ENCODE results near the gene LTB4R. TPM values are rescaled to one million over a fixed set of nuclear protein-coding genes. Genes with fewer than 3 reads are reported as not detected.

The LTB4R gene
- total RNA-seq, 1 experiment from 2014 or later: 10.3 TPM

- H4K20me1 ChIP-seq (ENCODE audit: insufficient read depth): no peaks in the 10 kb centered on the region
- POLR2A ChIA-PET (ENCODE audit: unreplicated experiment): interaction anchor here (0.5 to 0.7 kb wide), 2 partner anchors 28 to 90 kb away, joined by 3 to 5 read pairs; partner anchors contain the start of gene CIDEB
- H3K4me2 ChIP-seq: no peak overlapping the region
- no peaks in the 10 kb centered on the region for H3K79me2 ChIP-seq (ENCODE audit: low read depth)
- peaks cover 3% of the 10 kb centered on the region; the same call in 1 of the 2 replicates for H3K4me1 ChIP-seq (replicated peaks; ENCODE audit: insufficient read depth)
- H3K9me3 ChIP-seq (ENCODE audit: insufficient read depth, low read depth): no peaks in the 10 kb centered on the region
- no peak for DNase-seq
- TF ChIP-seq, protein P1, sequence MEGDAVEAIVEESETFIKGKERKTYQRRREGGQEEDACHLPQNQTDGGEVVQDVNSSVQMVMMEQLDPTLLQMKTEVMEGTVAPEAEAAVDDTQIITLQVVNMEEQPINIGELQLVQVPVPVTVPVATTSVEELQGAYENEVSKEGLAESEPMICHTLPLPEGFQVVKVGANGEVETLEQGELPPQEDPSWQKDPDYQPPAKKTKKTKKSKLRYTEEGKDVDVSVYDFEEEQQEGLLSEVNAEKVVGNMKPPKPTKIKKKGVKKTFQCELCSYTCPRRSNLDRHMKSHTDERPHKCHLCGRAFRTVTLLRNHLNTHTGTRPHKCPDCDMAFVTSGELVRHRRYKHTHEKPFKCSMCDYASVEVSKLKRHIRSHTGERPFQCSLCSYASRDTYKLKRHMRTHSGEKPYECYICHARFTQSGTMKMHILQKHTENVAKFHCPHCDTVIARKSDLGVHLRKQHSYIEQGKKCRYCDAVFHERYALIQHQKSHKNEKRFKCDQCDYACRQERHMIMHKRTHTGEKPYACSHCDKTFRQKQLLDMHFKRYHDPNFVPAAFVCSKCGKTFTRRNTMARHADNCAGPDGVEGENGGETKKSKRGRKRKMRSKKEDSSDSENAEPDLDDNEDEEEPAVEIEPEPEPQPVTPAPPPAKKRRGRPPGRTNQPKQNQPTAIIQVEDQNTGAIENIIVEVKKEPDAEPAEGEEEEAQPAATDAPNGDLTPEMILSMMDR (conservative IDR thresholded peaks at IDR 0.05): no peak
- no peak for TF ChIP-seq EZH2 (IDR thresholded peaks at IDR 0.05; ENCODE audit: low read depth)
- H2AFZ ChIP-seq: no peak overlapping the region
- H3K4me3 ChIP-seq: no peak overlapping the region
- CTCF ChIA-PET: no interaction called here
- BruUV-seq (replicated peaks): no TSS peak
- H3K9me2 ChIP-seq (ENCODE audit: insufficient read depth): no peaks in the 10 kb centered on the region
- no peaks in the 10 kb centered on the region for H3K27me3 ChIP-seq (ENCODE audit: insufficient read depth, low read depth)
- H3K27ac ChIP-seq: no peak overlapping the region
- intact Hi-C loops (cut with micrococcal nuclease; ENCODE audit: unreplicated experiment): no loop called here
- H3F3A ChIP-seq (ENCODE audit: insufficient read depth, low read depth): no peaks in the 10 kb centered on the region
- H3K36me3 ChIP-seq (ENCODE audit: low read depth): no peaks in the 10 kb centered on the region
Measured at GRCh38 chr14:24335461-24336171, 24.3 kb downstream of the LTB4R start.

DNA sequence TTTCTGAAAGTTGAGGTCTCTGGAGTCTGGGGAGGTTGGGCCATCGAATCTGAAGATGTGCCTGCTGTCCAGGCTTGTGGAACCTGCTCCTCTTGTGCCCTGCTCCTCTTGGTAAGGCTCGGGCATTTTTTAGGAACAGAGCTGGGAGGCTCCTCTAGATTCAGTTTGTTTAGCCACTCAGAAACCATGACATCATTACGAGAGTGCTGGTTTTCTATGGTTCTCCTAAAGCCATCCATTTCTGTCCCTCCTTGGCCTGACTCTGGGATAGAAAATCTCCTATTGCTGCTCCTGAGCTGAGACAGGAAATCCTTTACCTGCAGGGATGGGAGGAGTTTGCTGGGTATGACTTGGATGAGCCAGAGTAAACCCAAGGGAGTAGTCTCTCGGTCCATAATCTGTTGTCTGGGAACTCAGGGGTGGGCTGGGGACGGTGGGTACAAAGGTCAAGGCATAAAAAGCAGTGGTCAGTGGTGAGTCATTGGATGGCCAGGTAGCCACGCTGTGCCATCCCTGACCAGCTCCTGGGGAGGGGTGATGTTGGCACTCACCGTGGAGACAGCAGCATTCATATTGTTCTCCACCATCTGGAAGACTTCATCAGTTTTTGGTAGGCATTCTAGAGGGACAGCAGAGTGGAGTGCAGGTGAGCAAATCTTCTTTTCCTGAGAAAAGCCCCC, 26.0 kb downstream of the LTB4R start:
- Histone ChIP-seq H3K27me3 (ENCODE audit: insufficient read depth, low read depth) (no peaks in the 10 kb centered on the region), H3F3A (ENCODE audit: insufficient read depth, low read depth) (no peaks in the 10 kb centered on the region), H3K4me1 (replicated peaks; ENCODE audit: insufficient read depth) (peaks cover 3% of the 10 kb centered on the region; the same call in 1 of the 2 replicates), H3K4me3 (no peak overlapping the region), H3K9me2 (ENCODE audit: insufficient read depth) (no peaks in the 10 kb centered on the region), H3K79me2 (ENCODE audit: low read depth) (no peaks in the 10 kb centered on the region), H4K20me1 (ENCODE audit: insufficient read depth) (no peaks in the 10 kb centered on the region), H2AFZ (no peak overlapping the region), H3K36me3 (ENCODE audit: low read depth) (no peaks in the 10 kb centered on the region), H3K27ac (no peak overlapping the region), H3K4me2 (no peak overlapping the region), H3K9me3 (ENCODE audit: insufficient read depth, low read depth) (no peaks in the 10 kb centered on the region)
- POLR2A ChIA-PET (ENCODE audit: unreplicated experiment): no interaction called here
- DNase-seq: no peak
- TF ChIP-seq EZH2 (IDR thresholded peaks at IDR 0.05; ENCODE audit: low read depth): no peak
- intact Hi-C loops (cut with micrococcal nuclease; ENCODE audit: unreplicated experiment): no loop called here
- CTCF ChIA-PET: no interaction called here
- BruUV-seq (replicated peaks): no TSS peak

GRCh38 chr14:24337824-24338175, 26.5 kb downstream of the LTB4R start:
- H3K9me3 ChIP-seq (ENCODE audit: insufficient read depth, low read depth): no peaks in the 10 kb centered on the region
- no peaks in the 10 kb centered on the region for H3F3A ChIP-seq (ENCODE audit: insufficient read depth, low read depth)
- no peak overlapping the region for H2AFZ ChIP-seq
- peaks cover 3% of the 10 kb centered on the region; the same call in 1 of the 2 replicates for H3K4me1 ChIP-seq (replicated peaks; ENCODE audit: insufficient read depth)
- H3K4me3 ChIP-seq: no peak overlapping the region
- no peak for DNase-seq
- H3K27me3 ChIP-seq (ENCODE audit: insufficient read depth, low read depth): no peaks in the 10 kb centered on the region
- CTCF ChIA-PET: no interaction called here
- no peak for TF ChIP-seq EZH2 (IDR thresholded peaks at IDR 0.05; ENCODE audit: low read depth)
- TF ChIP-seq, protein P1 (conservative IDR thresholded peaks at IDR 0.05): no peak
- H3K27ac ChIP-seq: no peak overlapping the region
- no TSS peak for BruUV-seq (replicated peaks)
- intact Hi-C loops (cut with micrococcal nuclease; ENCODE audit: unreplicated experiment): no loop called here
- POLR2A ChIA-PET (ENCODE audit: unreplicated experiment): no interaction called here
- H3K79me2 ChIP-seq (ENCODE audit: low read depth): no peaks in the 10 kb centered on the region
- no peaks in the 10 kb centered on the region for H3K36me3 ChIP-seq (ENCODE audit: low read depth)
- H3K9me2 ChIP-seq (ENCODE audit: insufficient read depth): no peaks in the 10 kb centered on the region
- no peak overlapping the region for H3K4me2 ChIP-seq
- H4K20me1 ChIP-seq (ENCODE audit: insufficient read depth): no peaks in the 10 kb centered on the region

All from PC-9 (cell line).